Stimulated activated CD4-positive, alpha-beta T cell treated with anti-CD3 and anti-CD28 coated beads, Interleukin-4, amount 100 ng/mL, for 24 hours (primary cell): ENCODE measurements around the gene CMTM6.
A peak's percentile ranks its signal among the peaks of the same experiment; 100 is the strongest.
"Not testable (repeated sequence)": the region's sequence is repeated elsewhere in the genome, so short reads cannot be mapped to it uniquely, and the experiment has no call there.

ENCODE experiments used
- DNase-seq: peaks from one replicate; pipeline ENCODE4 v3.0.0-alpha.2; 2020

The CMTM6 gene

DNA sequence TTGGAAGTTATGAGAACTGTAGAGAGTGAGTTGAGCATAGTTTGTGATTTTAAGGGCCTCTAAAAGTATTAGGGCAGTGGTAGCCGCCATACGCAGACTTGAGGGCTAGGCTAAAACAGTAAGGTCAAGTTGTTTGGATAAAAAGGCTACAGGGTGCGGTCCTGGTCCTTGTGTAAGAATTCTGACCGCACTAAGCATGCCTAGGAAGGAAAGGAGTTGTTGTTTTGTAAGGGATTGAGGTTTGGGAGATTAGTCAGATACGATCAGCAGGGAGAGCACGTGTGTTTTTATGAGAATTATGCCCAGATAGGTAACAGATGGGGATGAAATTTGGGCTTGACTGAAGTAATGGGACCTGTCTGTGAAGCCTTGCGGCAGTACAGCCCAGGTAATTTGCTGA lies 39.2 kb downstream of the CMTM6 start:
- not testable (repeated sequence) for DNase-seq

DNA sequence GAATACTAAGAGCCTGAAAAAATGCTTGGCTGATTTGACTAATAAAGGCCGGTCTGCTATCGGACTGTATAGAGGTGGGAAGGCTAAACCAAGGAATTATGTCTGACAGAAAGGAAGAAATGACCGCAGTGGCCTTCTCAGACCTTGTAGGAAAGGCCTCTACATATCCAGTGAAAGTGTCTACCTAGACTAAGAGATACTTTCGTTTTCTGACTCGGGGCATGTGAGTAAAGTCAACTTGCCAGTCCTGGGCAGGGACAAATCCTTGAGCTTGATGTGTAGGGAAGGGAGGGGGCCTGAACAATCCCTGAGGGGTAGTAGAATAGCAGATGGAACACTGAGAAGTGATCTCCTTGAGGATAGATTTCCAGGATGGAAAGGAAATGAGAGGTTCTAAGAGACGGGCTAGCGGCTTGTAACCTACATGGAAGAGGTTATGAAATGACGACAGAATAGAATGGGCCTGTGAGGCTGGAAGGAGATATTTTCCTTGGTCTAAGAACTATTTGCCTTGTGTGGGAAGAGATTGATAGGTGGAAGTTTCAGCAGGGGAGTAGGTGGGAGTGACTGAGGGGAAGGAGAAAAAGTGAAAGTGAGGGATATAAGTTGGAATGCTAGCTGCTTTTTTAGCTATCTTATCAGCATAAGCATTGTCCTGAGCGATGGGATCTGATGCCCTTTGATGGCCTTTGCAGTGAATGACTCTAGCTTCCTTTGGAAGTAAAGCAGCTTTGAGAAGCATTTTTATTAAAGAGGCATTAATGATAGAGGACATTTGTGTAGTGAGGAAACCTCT lies 40.3 kb downstream of the CMTM6 start:
- peak; percentile 19 for DNase-seq

- DNase-seq: not testable (repeated sequence)
Observed at GRCh38 chr3:32460817-32461496, 41.7 kb downstream of the CMTM6 start.

- DNase-seq: peak; percentile 66
Observed at GRCh38 chr3:32460031-32460749, 42.5 kb downstream of the CMTM6 start.

DNA sequence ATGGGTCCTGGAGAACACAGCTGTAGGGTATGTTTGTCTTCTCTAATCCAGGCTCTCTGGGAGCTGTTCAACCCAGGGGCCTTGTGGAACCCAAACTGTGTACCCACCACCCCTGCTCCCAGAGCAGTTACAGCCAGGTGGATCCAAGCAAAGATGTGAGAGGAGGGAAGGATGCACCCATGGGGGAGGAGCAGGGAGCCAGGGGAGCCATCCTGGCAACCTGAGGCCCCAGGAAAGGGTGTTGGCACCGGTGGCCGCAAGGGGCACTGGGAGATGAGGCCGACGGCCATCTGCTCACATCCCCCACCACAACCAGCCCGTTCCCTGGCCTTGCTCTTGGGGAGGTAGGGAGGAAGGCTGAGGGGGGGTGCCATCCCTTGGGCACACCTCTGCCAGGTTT lies 43.2 kb downstream of the CMTM6 start:
- no peak for DNase-seq

GRCh38 chr3:32457971-32458471 lies 44.6 kb downstream of the CMTM6 start:
- peak; percentile 50 for DNase-seq

DNA sequence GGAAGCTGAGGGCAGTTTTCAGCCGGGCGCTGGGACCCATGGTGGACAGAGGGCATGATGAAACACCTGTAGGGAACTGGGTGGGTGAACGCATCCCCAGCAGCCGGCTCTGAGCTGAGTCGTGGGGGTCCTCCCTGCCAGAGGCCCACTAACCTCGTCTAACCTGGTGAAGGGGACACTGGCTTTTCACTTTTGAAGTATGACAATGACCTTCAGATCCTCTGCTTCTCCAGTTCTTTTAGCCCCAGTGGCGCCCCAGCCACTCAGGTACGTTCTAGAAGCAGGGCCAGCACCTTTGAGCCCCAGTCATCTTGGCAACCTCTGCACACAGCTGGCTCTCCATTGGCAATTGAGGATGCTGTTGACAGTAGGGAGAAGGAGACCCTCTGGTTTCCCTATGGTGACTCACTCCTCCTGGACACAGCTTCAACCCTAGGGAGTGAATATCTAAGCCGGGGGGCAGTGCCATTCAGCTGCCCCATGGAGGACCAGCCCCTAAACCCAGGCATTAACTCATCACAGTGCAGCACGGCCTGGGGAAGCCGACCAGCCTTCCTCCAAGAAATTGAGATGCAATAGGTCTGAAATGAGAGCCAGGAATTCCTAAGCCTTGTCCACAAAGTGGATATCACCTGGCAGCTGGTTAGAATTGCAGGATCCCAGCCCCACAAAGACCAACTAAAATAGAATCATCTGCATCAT lies 46.1 kb downstream of the CMTM6 start:
- DNase-seq: no peak

DNA sequence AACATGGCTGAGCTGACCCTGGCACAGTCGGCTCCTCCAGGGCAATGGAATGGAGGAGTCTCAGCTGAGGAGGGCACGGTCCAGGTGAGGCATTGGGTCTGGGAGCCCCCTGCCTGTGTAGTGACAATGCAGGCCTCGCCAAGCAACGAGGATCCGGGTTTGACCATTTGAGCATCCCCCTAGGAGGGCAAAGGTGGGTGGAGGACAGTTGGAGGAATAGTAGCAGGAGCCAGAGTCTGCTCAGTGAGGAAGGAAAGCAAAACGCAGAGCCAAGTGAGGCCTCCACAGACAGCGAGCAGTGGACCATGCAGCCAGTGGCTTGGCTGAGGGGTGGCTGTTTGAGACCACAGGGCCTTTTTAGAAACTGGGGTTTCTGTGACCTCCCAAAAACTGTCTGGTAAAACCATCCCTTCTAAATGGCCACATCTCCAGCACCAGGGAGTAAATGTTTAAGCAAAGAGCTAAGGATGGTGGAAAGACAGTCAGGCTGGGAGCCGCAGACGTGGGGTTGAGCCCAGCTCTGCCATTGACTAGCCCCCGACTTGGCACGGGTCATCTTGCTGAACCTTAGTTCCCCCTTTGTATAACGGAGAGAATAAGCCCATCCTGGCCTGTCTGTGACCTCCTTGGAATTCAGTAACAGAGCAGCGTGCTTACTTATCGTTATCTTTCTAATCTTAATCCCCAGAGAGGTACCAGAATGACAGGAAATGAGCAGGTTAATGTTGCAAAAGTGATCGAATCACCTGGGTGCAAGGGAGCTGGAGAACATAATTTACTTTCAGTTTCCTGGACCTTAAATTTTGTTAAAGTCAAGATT lies 46.8 kb downstream of the CMTM6 start:
- no peak for DNase-seq

DNA sequence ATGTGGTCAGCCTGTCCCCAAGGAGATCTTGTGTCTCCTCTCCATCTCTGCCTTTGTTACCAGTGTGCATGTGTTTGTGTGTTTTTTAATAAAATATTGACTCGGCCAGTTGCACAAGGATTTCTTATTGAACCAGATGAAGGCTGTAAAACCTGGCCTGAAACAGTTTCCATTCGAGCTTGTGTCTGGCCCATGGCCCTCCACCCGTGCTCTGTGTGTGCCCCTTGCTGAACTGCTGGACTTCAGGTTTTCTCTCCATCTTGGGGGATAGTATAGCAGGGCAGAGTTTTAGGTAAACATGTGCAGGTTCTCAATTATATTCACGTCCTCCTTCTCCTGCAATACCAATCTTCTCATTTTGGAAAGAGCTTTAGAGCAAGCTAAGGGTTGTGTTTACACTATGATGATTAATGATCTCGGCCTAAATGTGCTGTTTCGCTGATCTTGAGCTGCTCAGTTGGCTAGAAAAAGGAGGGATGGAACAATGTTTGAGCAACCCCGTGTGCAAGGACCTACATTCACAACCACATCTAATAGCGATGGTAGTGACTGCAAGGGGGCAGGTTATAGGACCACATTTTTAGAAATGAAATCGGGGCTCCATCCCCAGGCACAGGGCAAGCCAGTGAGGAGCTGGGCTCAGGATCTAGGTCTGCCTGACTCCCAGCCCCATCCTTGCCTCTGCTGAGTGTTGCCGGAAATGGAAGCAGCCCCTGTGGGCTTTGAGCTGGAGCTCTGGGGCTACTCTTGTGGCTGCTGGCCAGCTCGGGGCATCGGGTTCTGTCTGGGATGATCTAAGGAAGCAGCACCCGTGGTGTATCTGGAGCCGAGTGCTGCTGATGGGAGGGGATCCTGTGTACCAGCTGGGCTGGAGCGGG lies 47.7 kb downstream of the CMTM6 start:
- DNase-seq: no peak

DNA sequence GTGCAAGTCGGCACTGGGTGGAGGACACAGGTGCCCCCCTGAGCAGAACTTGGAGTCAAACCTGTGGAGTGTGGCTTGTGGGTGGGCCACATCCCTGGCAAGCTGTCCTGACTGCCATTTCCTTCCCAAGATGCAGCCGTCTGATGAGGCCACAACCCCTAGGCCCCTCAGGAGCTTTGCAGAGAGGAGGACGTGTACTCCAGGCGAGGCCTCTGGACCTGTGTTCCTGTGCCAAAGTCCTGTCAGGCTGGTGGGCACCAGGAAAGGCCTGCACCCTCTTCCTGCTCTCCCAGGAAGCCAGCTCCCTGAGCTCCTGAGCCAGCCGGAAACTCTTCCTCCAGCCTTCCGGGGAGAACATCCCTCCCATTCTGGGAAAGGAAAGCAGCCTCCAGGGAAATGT lies 48.5 kb downstream of the CMTM6 start:
- DNase-seq: no peak

DNA sequence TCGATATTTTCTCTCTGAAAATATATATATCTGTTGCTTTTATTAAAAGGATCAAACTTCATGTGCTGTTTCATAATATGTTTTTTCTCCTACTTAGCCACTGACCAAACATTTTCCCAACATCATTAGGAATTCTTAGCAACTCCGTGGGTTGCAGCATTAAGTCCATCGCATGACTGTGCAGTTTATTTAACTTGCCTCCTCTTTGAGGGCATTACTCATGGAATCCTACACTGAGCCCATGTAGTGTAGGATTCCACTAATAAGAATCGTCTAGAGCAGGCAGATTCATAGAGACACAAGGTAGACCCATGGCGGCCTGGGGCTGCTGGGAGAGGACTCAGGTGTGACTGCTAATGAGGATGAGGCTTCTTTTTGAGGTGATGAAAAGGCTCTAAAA lies 49.3 kb downstream of the CMTM6 start:
- no peak for DNase-seq

GRCh38 chr3:32452009-32452408 lies 50.6 kb downstream of the CMTM6 start:
- peak; percentile 1 for DNase-seq

- DNase-seq: no peak
Observed at GRCh38 chr3:32450992-32451659, 51.5 kb downstream of the CMTM6 start.

DNA sequence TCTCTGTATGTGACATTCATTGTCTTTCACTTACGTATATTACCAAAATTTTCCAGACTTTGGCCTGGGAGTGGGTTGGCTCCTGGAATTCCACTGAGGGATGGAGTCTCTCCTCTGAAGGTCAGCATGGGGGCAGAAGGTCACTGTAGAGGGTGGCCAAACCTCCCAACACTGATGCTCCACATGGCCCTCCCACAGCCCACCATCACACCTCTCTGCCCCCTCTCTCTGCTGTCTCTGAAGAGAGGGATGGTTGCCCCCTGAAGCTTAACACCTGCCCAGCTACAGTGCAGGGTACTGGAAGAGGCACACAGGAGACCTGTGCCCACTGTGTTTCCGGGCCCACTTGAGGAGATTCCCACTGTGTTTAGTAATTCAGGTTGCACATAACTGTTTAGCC lies 52.2 kb downstream of the CMTM6 start:
- DNase-seq: no peak

- DNase-seq: no peak
Observed at GRCh38 chr3:32449691-32450090, 53.0 kb downstream of the CMTM6 start.

- DNase-seq: no peak
Observed at GRCh38 chr3:32448686-32449474, 53.8 kb downstream of the CMTM6 start.

- no peak for DNase-seq
Observed at GRCh38 chr3:32447865-32448400, 54.7 kb downstream of the CMTM6 start.

GRCh38 chr3:32443478-32443877 lies 59.2 kb downstream of the CMTM6 start:
- no peak for DNase-seq

DNA sequence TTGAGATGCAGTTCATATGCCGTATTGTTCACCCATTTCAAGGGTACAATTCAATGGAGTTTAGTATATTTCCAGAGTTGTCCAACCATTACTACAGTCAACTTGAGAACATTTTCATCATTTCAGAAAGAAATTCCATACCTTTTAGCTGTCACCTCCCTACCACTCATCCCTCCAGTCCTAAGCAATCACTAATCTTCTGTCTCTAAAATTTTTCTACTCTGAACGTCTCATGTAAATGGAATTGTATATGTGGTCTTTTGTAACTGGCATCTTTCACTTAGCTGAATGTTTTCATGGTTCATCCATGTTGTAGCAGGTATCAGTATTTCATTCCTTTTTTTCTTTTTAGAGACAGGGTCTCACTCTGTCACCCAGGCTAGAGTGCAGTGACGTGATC lies 59.9 kb downstream of the CMTM6 start:
- DNase-seq: no peak
